NCI-H226 (cell line): ENCODE data around the gene GULP1.
"Not testable (repeated sequence)": the region's sequence is repeated elsewhere in the genome, so short reads cannot be mapped to it uniquely, and the experiment has no call there.

ENCODE experiments used
- DNase-seq: peaks from one replicate; pipeline ENCODE4 v3.0.0-alpha.2; 2015

Gene GULP1

DNA sequence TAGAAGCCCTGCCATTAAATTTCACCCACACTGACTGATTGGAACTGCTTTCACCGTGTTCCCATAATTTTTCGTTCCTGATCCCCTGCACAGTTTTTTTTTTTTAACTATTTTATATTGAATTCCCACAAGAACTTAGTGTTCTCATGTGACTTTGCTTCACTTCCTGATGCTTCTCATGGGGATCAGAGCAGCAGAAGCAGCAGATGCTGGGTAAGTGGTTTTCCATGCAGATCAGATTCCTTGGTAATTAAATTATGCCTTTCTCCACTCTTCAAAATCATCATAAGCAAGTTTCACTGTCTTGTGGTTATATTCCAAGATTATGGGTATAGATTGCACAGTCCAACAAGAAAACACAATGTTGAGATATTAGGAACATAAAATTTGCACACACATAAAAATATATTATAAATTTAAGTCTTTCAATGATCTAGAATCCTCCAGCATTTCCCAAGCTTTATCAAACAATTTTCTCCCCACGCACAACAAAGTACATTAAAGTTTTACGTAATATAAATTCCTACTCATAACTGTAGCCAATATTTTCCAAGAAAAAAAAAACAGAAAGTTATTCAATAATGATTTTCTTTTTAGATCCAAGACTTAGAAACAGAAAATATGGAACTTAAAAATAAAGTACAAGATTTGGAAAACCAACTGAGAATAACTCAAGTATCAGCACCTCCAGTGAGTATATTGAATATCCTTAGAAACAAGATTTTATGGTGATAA lies 277.9 kb downstream of the GULP1 start:
- no peak for DNase-seq

DNA sequence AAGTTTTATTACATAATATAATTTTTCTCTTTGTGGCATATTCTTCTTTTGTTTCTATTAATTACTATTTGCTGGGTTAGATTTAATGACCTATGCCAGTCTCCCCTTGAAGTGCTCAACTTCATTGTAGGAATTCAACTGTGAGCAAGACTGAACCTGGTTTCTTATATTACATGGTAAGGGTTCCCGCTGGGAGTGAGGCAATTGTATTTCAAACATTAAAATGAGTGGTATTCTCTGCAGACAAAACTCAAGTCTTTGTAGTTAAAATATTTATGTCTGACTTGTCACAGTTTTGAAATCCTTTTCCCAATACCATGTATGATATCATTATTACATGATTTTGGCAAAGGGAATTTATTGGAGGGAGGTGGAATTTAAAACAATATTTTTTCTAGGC lies 278.7 kb downstream of the GULP1 start:
- DNase-seq = no peak

DNA sequence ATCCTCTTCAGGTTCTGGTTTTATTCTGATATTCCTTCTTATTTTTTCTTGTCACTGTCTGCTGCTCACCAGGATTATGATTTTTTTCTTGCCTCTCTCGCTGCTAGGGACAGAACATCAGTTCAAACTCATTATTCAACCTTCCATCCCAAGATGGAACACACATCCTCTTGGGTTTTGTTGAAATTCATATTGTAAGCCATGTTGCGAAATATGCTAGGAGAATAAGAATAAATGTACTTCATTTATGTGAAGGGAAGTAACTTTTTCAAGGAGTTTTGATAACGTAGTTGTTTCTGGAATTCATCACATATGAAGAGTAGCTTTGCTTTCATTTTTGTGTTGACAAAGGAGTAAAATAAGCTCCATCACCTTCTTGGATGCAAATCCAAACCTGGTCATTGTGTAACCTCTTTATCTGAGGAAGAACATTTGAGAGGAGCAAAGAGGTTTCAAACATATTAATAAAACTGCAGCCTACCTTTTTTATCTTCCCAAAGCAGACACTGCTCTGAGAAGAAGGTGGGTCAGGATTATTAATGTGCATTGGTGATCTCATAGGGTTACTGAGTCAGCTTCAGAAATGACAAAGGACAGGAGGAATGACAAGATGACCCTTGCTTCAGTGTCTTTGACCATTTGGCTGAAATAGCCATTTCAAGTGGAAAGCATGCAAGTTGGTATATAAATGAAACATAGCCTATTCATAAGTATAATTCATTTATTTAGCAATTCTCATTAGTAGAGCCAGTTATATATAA lies 280.0 kb downstream of the GULP1 start:
- no peak for DNase-seq

DNA sequence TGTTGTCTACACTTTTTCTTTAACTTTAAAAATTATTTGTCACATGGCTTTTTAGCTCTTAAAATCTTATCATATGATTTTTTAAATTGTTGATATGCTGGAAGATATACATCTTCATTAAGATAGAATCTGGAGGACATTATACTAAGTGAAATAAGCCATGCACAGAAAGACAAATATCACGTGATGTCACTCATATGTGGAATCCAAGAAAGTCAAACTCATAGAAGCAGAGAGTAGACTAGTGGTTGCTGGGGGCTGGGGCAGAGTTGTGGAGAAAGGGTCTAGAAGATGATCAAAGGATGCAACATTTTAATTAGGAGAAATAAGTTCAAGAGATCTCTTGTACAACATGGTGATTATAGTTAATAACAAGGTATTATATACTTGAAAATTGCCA lies 280.9 kb downstream of the GULP1 start:
- DNase-seq = no peak

DNA sequence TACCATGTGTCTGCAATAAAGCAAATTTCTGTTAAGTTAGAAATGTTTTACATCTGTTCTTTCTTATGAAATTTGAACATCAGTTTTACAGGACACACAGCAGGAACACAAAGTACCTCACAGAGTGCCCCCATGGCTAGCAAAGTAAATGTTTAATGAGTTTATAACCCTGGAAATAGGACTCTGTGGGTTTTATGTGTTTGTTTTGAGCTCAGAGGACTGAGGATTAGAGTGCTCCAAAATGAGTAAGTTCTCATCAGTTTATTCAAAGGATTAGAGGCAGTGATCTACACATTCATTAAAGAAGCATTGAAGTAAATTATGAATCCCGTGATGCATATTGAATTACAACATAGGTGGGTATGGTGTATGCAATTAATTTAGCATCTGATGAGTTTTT lies 281.8 kb downstream of the GULP1 start:
- no peak for DNase-seq

DNA sequence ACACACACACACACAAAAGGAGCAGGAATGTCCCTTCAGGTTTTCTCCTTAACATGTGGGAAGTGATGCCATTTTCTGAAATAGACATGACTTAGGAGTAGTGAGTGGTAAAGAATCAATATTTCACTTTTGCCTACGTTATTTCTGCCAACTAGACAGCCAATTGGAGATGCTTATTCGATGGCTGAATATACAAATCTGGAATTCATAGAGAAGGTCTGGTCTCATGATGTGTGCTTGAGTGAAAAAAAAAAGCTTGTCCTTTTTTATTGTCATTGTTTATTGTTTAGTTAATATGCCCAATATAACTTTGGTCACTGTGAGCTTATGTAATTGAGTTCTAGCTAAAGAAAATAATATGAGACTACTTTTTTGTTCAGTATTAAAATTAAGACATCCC lies 284.3 kb downstream of the GULP1 start:
- DNase-seq = no peak

DNA sequence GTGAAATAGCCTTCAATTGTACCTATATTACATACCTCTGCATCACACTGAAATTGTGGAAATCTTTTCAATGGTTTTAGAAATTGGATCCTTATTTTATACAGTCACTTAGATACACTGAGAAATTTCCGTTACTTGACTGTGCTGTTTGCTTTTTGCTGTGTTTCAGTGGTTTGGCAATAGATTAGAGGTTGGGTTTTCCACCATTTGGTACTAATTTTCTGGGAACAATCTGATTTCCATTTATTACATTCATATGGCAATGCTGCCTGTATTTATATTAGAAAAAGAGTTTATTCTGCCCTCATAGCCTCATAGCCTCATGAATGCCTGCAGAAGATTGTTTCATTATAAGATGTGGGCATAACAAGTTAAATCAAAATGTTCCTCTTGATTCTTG lies 285.0 kb downstream of the GULP1 start:
- DNase-seq = no peak

DNA sequence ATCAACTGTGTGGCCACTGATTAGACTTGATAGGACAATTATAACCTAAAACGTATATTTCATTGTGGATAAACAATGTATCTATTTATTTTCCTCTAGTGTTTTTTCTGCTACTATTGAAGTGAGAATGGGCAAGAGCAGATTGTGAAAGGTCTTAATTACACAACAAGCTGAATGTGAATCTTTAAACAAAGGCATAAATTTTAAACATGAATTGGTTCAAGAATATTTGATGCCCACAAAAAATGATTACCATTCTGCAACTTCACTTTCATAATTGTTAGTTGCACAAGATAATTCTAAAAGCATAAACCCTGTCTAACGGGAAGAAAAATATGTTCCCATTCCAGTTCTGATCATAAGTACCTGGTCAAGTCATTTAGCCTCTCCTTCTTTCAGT lies 285.6 kb downstream of the GULP1 start:
- no peak for DNase-seq

DNA sequence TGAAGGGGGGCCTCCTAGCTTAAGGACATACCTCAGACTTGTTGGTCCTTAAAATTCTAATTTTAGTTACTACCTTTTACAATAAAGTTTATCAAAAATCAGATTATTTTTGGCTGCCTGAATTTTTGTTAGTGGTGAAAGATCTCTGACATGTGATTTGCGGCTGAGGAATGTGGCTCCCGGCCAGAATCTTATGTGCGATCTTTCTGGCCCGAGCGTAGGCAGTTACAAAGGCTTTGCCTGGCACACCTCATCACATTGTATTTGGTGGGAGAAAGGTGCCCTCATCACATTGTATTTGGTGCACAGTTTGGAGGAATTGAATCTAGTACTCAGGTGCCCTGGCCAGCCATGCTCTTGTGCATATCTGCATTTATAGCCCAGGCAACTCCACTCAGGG lies 289.1 kb downstream of the GULP1 start:
- DNase-seq = peak; percentile 63

DNA sequence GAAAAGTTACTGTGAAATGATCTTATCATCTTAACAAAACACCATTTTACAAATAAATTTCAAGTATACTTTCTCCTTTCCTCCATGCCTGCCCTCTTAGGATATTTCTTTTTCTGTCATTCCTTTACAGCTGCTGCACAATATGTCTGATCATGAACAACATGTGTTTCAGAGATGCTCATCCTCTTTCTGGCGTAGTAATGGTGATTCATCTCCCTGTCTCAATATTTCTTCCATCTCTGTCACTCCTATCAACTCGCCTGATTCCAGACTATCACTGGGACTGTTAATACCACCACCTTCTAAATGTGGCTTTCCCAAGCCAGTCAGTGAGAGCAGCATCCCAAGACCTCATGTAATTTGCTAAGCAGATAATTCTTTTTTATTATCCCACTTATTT lies 290.5 kb downstream of the GULP1 start:
- DNase-seq = no peak

DNA sequence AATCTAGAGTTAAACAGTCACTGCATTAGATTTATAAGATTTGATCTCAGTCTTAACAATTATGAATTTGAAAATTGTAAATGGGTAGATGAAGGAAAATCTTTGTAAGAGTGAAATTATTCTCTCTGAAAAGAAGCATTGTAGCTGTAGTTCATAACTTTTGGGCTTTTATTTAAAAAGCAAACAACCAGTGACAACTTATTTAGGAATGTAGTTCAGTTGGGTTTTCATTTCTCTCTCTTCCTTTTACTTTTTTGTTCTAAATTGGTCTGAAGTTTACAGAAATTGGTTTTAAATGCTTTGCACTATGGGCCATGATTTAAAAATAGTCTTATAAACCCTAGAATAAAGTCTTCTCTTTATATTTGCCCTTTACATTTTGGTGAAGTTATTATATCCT lies 296.6 kb downstream of the GULP1 start:
- DNase-seq = no peak

DNA sequence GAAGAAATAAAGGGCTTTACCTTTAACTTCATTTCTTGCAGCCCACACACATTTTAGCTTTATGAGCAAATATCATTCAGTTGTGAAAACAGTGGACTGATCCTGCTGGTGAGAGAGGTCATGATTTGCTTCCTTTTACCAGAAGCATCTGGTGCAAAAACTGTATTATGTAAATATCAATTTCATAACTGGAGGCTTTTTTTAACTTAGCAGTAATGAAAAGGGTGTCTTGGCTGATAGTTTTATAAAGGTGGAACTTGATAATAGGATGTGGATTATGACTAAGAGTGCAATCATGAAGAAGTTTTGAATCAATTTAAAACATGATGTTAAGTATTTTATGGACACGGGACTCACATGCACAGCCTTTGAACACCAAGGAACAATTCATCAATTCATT lies 304.4 kb downstream of the GULP1 start:
- no peak for DNase-seq

DNA sequence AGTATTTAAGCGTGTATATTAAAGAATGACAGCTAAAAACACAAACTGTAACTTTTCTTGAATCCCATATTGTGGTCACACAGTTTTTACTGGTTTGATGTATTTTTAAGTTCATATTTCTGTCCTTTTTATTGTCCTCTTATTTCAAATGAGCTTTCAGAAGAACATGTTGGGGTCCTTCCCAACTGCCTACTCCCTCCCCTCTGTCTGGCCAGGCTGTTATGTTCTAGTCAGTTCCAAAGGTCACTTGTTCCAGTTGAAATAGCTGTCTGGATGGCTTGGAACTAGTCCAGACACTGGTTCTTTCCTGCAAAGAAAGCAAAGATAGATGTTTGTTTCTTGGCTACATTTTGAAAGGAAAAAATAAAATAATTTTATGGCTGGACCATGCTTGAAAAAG lies 306.9 kb downstream of the GULP1 start:
- DNase-seq = no peak

DNA sequence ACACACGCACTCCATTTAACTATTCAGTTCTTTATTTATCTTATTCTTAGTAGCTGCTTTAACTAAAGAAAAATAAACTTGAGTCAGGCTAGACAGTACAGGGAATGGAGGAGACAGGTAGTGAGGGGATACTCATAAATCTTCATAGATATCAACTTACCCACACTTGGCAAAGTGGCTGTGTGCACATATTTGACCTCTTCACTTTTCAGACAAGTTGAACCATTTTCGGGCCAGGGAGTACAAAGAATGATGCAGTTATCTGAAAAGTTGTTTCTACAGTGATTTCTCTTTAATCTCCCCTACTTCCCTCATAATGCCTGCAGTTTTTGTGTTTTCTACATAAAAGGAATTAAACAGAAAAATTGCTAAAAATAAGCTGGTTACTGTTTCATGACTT lies 307.5 kb downstream of the GULP1 start:
- DNase-seq = peak; percentile 69

DNA sequence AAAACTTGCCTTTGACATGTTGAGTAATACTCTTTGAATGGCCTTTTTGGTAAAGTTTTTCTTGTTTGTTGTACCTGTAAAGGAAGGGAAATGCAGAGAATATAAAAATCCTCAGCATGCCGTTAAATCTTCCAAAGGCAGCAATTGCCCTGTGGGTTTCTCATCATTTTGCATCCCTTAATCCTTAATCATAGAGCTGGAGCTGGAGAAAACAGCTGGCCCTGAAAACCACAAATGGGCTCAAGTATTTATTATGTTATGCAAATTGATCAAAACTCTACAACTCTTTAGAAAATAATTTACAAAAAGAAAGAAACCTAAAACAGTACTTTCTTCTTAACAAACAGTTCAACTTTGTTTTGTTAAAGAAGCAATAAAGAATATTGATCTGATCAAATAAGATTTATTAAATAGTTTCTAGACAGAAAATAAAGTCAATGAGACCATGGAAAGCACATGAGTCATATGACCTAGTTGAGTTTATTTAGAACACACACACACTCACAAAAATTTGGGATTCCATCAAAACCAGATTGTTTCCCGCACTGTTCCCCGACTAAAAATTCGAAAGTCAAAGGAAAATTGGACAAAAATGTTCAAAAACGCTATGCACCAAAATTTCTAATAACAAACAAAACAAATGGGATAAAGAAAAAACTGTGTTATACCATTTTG lies 309.0 kb downstream of the GULP1 start:
- no peak for DNase-seq

DNA sequence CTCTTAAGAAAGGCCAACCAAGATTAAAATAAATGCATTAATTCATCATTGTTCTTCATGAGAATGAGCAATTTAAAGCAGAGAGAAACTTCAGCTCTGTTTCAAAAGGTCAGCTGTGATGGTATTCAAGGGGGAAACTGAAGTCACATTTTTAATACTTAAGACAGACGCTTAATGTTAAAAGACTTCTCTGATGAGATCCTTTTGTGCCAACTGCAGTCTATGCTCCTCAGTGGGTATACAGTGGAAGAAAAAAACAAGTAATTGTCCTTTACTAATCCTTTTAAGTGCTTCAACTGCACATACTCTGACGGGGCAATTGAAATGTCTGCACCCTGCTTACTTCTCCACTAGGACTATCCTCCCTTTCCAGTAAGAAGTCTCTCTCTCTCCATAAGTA lies 309.7 kb downstream of the GULP1 start:
- DNase-seq = no peak

DNA sequence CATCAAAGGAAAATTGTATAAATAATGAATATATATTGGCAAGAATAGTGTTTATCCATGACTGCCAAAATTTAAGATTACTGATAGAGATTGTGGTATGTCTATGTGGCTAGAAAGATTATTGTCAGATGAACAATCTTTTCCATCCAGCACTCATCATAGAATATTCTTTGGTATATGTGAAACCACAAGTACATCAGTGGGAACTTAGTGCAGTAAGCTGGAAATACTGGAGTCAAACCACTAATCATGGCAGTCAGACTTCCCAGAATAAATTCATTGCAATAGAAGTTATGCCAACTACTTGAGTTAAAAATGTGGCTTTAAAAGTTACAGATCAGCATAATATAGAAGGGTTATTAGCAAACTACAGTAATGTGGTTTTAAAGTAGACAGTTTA lies 310.3 kb downstream of the GULP1 start:
- no peak for DNase-seq

DNA sequence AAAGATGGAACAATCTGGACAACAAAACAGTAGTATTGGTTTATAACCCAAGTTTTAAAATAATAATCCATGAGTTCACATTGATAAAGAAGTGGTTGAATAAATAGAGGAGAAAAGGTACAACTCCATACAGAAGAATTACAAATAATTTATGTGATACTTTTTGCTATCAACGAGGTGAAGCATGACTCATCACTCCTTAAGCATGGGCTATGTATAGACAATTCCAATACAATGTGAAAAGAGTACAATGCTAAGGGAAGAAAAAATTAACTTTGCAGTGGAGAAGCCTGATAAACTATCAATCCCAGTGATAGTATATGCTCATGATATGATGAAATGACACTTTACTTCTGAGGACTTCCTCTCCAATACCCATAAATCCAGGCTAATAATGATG lies 312.9 kb downstream of the GULP1 start:
- no peak for DNase-seq

DNA sequence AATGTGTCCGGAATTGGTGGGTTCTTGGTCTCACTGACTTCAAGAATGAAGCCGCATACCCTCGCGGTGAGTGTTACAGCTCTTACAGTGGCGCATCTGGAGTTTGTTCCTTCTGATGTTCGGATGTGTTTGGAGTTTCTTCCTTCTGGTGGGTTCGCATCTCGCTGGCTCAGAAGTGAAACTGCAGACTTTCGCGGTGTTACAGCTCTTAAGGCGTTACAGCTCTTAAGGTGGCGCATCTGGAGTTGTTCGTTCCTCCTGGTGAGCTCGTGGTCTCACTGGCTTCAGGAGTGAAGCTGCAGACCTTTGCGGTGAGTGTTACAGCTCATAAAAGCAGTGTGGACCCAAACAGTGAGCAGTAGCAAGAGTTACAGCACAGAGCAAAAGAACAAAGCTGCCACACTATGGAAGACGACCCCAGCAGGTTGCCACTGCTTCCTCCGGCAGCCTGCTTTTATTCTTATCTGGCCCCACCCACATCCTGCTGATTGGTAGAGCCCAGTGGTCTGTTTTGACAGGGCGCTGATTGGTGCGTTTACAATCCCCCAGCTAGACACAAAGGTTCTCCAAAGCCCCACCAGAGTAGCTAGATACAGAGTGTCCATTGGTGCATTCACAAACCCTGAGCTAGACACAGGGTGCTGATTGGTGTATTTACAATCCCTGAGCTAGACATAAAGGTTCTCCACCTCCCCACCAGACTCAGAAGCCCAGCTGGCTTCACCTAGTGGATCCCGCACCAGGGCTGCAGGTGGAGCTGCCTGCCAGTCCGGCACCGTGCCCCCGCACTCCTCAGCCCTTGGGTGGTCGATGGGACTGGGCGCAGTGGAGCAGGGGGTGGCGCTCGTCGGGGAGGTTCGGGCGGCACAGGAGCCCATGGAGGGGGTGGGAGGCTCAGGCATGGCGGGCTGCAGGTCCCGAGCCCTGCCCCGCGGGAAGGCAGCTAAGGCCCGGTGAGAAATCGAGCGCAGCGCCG lies 314.2 kb downstream of the GULP1 start:
- not testable (repeated sequence) for DNase-seq

DNA sequence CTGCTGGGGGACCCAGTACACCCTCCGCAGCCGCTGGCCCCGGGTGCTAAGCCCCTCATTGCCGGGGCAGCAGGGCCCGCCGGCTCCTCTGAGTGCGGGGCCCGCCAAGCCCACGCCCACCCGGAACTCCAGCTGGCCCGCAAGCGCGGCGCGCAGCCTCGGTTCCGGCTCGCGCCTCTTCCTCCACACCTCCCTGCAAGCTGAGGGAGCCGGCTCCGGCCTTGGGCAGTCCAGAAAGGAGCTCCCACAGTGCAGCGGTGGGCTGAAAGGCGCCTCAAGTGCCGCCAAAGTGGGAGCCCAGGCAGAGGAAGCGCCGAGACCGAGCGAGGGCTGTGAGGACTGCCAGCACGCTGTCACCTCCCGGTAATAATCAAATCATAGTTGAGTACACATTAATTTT lies 314.9 kb downstream of the GULP1 start:
- not testable (repeated sequence) for DNase-seq

DNA sequence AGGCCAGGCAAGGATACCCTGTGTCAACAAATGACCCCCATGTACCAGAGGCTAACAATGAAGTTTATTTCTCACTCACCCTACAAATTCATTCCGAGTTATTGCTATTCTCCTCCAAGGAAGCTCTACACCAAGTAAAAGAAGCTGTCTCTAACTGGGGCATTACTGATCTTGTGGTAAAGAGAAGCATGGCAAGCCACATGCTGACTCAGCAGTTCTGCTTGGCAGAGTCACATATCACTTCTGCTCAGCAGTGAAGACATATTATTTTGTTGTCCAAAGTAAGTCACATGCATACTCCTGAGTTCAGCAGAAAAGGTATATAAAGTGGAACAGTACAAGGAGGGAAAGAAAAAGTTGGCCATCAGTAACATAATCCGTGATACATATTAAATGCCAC lies 315.8 kb downstream of the GULP1 start:
- DNase-seq = no peak

DNA sequence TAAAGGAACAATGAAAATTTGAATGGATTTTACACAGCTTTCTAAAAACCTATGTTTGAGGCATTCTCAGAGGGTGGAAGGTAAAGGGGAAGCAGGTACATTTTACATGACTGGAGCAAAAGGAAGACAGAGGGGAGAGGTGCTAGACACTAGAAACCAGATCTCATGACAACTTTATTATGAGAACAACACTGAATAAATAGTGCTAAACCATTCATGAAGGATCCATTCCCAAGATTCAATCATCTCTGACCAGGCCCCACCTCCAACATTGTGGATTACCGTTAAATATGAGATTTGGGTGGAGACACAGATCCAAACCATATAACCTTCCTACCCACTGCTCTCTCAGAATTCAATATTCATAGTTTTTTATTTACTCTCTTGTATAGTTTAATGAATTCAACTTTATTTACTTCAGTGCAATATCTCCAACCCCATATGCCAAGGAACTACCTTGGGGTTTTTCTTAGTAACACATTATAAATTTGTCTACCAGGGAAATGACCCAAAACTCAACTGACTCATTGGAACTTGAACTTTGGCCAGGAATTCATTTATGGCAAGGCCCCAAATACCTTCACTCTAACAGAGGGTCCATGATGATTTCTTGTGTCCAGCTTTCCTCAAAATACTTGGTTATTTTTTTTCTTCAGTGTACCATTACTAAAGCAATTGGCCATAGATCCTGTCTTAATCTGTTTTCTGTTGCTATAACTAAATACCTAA lies 317.8 kb downstream of the GULP1 start:
- peak; percentile 18 for DNase-seq
